Globus pallidus (tissue), 1 donor: ENCODE data around the gene DNAJC27.

Experiments
- DNase-seq: peaks from one replicate; pipeline ENCODE4 v3.0.0-alpha.2; 2015; ENCODE audit warnings: low spot score

The DNAJC27 gene

GRCh38 chr2:24906466-24906865 lies 65.3 kb downstream of the DNAJC27 start:
- DNase-seq: no peak

DNA sequence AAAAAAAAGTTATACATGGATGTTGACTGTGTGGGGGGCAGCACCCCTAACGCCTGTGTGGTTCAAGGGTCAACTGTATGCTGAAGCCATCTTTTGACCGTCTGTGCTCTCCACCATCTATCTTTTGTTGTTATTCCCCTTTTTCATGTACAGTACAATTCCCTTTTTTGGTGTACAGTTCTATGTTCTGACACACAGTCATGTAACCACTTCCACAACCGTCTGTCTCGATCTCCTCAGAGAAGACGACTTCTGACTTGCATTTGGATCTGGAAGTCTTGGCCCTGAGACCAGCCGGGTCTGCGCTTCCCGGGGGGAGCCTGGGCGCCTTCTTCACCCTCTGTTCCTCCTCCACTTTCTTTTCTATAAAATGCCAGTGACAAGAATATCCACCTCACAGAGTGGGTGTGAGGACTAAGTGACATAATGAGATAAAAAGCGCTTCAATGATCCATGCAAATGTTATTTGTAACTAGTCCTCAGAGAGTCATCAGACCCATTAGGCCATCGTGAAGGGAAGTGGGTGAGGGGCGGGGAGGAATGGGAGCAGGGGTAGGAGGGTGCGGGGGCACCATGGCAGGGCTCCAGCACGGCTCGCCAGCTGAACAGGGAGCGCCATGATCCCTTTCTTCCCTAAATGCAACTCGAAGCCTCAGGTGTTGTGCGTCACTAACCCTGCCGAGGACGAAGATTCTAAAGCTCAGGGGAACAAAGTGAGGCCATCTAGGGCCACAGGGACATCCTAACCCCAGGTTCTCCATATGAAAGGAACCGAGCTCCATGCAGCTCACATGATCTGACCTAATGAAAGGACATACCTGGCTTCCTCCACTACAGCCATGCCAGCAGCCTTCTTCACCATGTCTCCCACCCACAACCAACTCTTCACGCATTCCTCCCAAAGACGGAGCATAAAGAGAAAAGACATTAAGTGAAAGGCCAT lies 68.3 kb downstream of the DNAJC27 start:
- no peak for DNase-seq

GRCh38 chr2:24899361-24899910 lies 72.3 kb downstream of the DNAJC27 start:
- DNase-seq: no peak

DNA sequence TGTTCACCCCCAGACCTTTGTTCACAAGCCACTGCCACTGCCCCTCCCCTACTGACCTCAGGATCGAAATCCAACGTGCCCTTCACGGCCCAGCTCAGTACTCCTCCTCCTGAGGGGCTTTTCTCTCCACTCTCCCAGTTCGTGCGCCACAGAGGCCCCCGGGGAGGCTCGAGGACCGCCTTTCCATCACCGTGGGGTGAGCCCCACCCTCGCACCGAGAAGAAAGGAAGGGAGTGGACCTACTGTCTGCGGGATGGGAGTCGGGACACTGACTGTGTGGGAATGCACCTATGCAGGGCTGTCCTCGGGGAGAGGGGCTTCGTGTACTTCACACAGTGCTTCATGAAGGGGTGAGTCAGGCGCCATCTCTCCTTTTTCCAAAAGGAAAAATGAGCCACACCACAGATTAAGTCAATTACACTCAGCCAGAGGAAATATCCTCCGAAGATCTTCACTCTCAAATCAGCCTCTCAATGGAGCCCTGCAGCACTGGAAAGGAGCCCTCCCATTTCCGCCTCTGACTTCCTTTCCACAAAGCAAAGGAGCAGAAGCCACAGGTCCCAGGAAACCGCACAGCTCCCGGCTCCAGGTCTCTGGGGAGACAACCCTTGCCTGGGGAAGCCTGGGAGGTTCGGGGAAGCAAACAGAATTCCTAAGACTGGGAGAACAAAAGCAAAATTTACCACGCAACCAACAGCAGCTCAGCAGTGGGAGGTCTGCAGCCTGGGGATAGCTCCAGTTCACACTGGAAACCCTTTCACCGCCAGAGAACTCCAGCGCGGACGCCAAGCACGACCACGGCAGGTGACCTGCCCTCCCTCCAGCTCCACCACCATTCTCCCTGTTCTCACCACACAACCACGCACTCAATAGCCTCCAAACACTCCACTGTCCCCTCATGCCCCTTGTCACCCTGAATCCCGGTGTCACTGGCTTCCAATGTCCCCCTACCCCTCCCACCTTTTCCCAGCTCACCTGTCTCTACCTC lies 73.3 kb downstream of the DNAJC27 start:
- no peak for DNase-seq

DNA sequence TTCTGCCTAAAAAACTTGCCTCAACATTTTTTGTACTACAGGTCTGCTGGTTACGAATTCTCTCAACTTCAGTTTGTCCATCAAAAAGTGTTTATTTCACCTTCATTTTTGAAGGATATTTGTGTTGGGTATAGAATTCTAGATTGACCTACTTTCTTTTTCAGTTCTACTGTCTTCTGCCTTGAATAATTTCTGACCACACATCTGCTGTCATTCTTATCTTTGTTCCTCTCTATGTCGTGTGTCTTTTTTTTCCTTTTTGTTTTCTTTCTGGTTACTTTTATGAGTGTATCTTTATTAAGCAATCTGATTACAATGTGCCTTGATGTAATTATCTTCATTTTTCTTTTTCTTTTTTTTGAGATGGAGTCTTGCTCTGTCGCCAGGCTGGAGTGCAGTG lies 77.0 kb downstream of the DNAJC27 start:
- DNase-seq: no peak

DNA sequence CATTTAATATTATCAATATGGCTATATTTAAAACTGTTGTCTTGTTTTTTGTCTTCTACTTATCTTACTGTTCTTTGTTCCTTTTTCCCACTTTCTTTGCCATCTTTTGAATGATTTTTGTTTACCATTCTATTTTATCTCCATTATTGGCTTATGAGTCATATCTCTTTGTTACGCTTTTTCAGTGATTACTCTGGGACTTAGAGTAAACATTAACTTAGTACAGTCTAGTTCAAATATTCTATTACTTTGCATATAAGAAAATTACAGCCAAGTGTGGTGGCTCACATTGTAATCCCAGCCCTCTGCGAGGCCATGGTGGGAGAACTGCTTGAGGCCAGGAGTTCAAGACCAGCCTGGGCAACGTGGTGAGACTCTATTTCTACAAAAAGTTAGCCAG lies 77.8 kb downstream of the DNAJC27 start:
- no peak for DNase-seq
